H1 (cell line): ENCODE data around the gene IKZF3. TPM values are rescaled to one million over a fixed set of nuclear protein-coding genes. Genes with fewer than 3 reads are reported as not detected.

Source experiments
- CTCF ChIA-PET: fragments of 300-600 bp; sonication (Branson Sonifier 250); formaldehyde crosslinking; loops from one replicate; lab custom pipeline; 2021; ENCODE audit not compliant: partially characterized antibody; lab: Charles Lee
- POLR2A ChIA-PET: fragments of 300-600 bp; sonication (Branson Sonifier 250); formaldehyde crosslinking; loops from one replicate; lab custom pipeline; 2021; ENCODE audit warnings: inconsistent platforms; ENCODE audit not compliant: partially characterized antibody; lab: Charles Lee
- DNase-seq, 2 experiments: peaks; one replicate each; pipeline versions ENCODE4 v3.0.0 to v3.0.0-alpha.2; 2010 to 2022; ENCODE audit warnings: low spot score in 2 of 2, low read depth in 1 of 2, mixed read lengths in 1 of 2
- FAIRE-seq: peaks from 2 replicates; lab custom pipeline; 2011; peaks lifted over from hg19 to GRCh38; lab: Jason Lieb, UNC
- H2AFZ ChIP-seq: 2 replicates; pipeline ENCODE4 v1.8.1; 2012; ENCODE audit warnings: low read length, inconsistent platforms
- H2AK5ac ChIP-seq: 2 replicates; pipeline ENCODE4 v1.6.1; 2013; ENCODE audit warnings: low read depth, low read length
- H2BK120ac ChIP-seq: replicated peaks from 2 replicates; pipeline ENCODE3; 2013; ENCODE audit warnings: low read depth, low read length, inconsistent platforms
- H2BK12ac ChIP-seq: 2 replicates; pipeline ENCODE4 v1.6.1; 2013; ENCODE audit warnings: low read depth, low read length
- H2BK15ac ChIP-seq: 2 replicates; pipeline ENCODE4 v1.6.1; 2013; ENCODE audit warnings: low read length
- H2BK20ac ChIP-seq: 2 replicates; pipeline ENCODE4 v1.6.1; 2013; ENCODE audit warnings: low read length
- H2BK5ac ChIP-seq: 2 replicates; pipeline ENCODE4 v1.6.1; 2013; ENCODE audit warnings: low read depth, low read length
- H3K14ac ChIP-seq: 2 replicates; pipeline ENCODE4 v1.6.1; 2013; ENCODE audit warnings: inconsistent platforms; ENCODE audit not compliant: insufficient read length
- H3K18ac ChIP-seq: 2 replicates; pipeline ENCODE4 v1.6.1; 2013; ENCODE audit warnings: low read length; ENCODE audit errors: extremely low read depth
- H3K23ac ChIP-seq: 2 replicates; pipeline ENCODE4 v1.6.1; 2013; ENCODE audit warnings: inconsistent platforms; ENCODE audit not compliant: insufficient read length
- H3K23me2 ChIP-seq: 2 replicates; pipeline ENCODE4 v1.6.1; 2013; ENCODE audit warnings: low read depth, low read length
- H3K27ac ChIP-seq: 2 replicates; pipeline ENCODE4 v1.6.1; 2011; ENCODE audit warnings: low read depth, low read length, inconsistent platforms
- H3K27me3 ChIP-seq, 4 experiments: replicated peaks in 1 of 4; 1 replicate in 1 of 4; 2 replicates in 3 of 4; pipeline versions ENCODE4 v1.6.1 to v1.8.1; 2011 to 2013; ENCODE audit warnings: low read length in 3 of 4, mild to moderate bottlenecking in 3 of 4, inconsistent platforms in 2 of 4, mixed read lengths in 2 of 4, moderate library complexity in 1 of 4; ENCODE audit not compliant: control insufficient read depth in 3 of 4, insufficient read depth in 3 of 4; ENCODE audit errors: extremely low read depth in 1 of 4
- H3K36me3 ChIP-seq, 4 experiments: 2 replicates each; pipeline versions ENCODE4 v1.6.1 to v1.8.1; 2011 to 2013; ENCODE audit warnings: mild to moderate bottlenecking in 4 of 4, low read length in 3 of 4, moderate library complexity in 2 of 4, control low read depth in 1 of 4, inconsistent platforms in 1 of 4; ENCODE audit not compliant: insufficient read depth in 4 of 4, control insufficient read depth in 2 of 4
- H3K4ac ChIP-seq: replicated peaks from 2 replicates; pipeline ENCODE3; 2013; ENCODE audit warnings: low read length, low read depth, mixed read lengths, inconsistent platforms; ENCODE audit not compliant: insufficient read length
- H3K4me1 ChIP-seq, 4 experiments: replicated peaks in 1 of 4; 1 replicate in 1 of 4; 2 replicates in 3 of 4; pipeline versions ENCODE4 v1.6.1 to v1.8.1; 2011 to 2013; ENCODE audit warnings: low read length in 3 of 4, inconsistent platforms in 2 of 4, mixed read lengths in 1 of 4; ENCODE audit not compliant: insufficient read depth in 4 of 4, control insufficient read depth in 3 of 4
- H3K4me2 ChIP-seq, 2 experiments: 2 replicates each; pipeline versions ENCODE4 v1.6.1 to v1.8.1; 2011 to 2013; ENCODE audit warnings: low read depth in 2 of 2, low read length in 2 of 2, control low read depth in 1 of 2, inconsistent platforms in 1 of 2, mild to moderate bottlenecking in 1 of 2; ENCODE audit not compliant: insufficient read depth in 1 of 2
- H3K4me3 ChIP-seq, 4 experiments: fragments of 200-600, 300-600 bp in 1 of 4; sonication (generic), shearing (Covaris generic), sonication (Bioruptor Twin) in 1 of 4; 2 replicates each; pipeline versions ENCODE4 v1.5.1 to v1.8.1; 2011 to 2016; ENCODE audit warnings: low read length in 4 of 4, low read depth in 3 of 4, control low read depth in 2 of 4, inconsistent platforms in 2 of 4, mild to moderate bottlenecking in 2 of 4, mixed read lengths in 1 of 4, moderate library complexity in 1 of 4; ENCODE audit not compliant: insufficient read depth in 2 of 4; ENCODE audit errors: extremely low read depth in 1 of 4
- H3K56ac ChIP-seq: replicated peaks from 2 replicates; pipeline ENCODE3; 2013; ENCODE audit warnings: low read depth, mild to moderate bottlenecking, mixed read lengths, low read length, inconsistent platforms; ENCODE audit not compliant: insufficient read length
- H3K79me1 ChIP-seq: 2 replicates; pipeline ENCODE4 v1.6.1; 2013; ENCODE audit warnings: low read depth, low read length, control low read depth
- H3K79me2 ChIP-seq, 2 experiments: 2 replicates each; pipeline versions ENCODE4 v1.6.1 to v1.8.1; 2012 to 2013; ENCODE audit warnings: low read length in 2 of 2, mild to moderate bottlenecking in 2 of 2, inconsistent platforms in 1 of 2; ENCODE audit not compliant: insufficient read depth in 2 of 2, control insufficient read depth in 1 of 2
- H3K9ac ChIP-seq, 4 experiments: replicated peaks in 1 of 4; 1 replicate in 1 of 4; 2 replicates in 3 of 4; pipeline versions ENCODE4 v1.6.1 to v1.8.1; 2011 to 2013; ENCODE audit warnings: low read depth in 3 of 4, low read length in 3 of 4, control low read depth in 2 of 4, mild to moderate bottlenecking in 2 of 4, moderate library complexity in 2 of 4, inconsistent platforms in 1 of 4; ENCODE audit errors: extremely low read depth in 1 of 4
- H3K9me3 ChIP-seq, 2 experiments: 2 replicates each; pipeline versions ENCODE4 v1.6.1 to v1.8.1; 2012 to 2013; ENCODE audit warnings: mild to moderate bottlenecking in 2 of 2, moderate library complexity in 2 of 2, control low read depth in 1 of 2, inconsistent platforms in 1 of 2, low read depth in 1 of 2, low read length in 1 of 2, mixed read lengths in 1 of 2; ENCODE audit not compliant: insufficient read depth in 2 of 2
- H4K20me1 ChIP-seq, 2 experiments: replicated peaks in 1 of 2; 2 replicates each; pipeline versions ENCODE3 to v1.8.1; 2011 to 2013; ENCODE audit warnings: inconsistent platforms in 2 of 2, low read length in 2 of 2, mild to moderate bottlenecking in 1 of 2; ENCODE audit not compliant: insufficient read depth in 2 of 2, control insufficient read depth in 1 of 2
- H4K5ac ChIP-seq: 2 replicates; pipeline ENCODE4 v1.6.1; 2013; ENCODE audit warnings: low read length, low read depth, mixed read lengths, inconsistent platforms; ENCODE audit not compliant: insufficient read length
- H4K8ac ChIP-seq: 2 replicates; pipeline ENCODE4 v1.8.0; 2013; ENCODE audit warnings: mild to moderate bottlenecking, moderate library complexity, low read length, inconsistent platforms; ENCODE audit not compliant: insufficient read depth; ENCODE audit errors: extremely low read depth
- H4K91ac ChIP-seq: replicated peaks from 2 replicates; pipeline ENCODE3; 2013; ENCODE audit warnings: low read length, mixed read lengths, inconsistent platforms; ENCODE audit not compliant: insufficient read length
- CBX8 ChIP-seq: fragments of 300-800, 300-1000 bp; sonication (generic); IDR thresholded peaks from 2 replicates; pipeline ENCODE4 v1.7.1; 2016; ENCODE audit warnings: low read depth, low read length, borderline replicate concordance
- CTCF ChIP-seq, 3 experiments: IDR thresholded peaks; 1 replicate in 2 of 3; 2 replicates in 1 of 3; pipeline versions ENCODE4 v1.5.1 to v1.6.1; 2011; ENCODE audit warnings: low read length in 3 of 3, mild to moderate bottlenecking in 3 of 3, inconsistent platforms in 2 of 3, low read depth in 1 of 3, moderate library complexity in 1 of 3; ENCODE audit not compliant: insufficient read depth in 1 of 3; ENCODE audit errors: control extremely low read depth in 1 of 3
- KDM1A ChIP-seq: fragments of 200-600, 300-600 bp; sonication (generic); IDR thresholded peaks from 2 replicates; pipeline ENCODE4 v1.7.1; 2016; ENCODE audit warnings: mild to moderate bottlenecking, low read length, borderline replicate concordance
- MAX ChIP-seq: IDR thresholded peaks from 2 replicates; pipeline ENCODE4 v1.6.1; 2012; ENCODE audit warnings: inconsistent platforms
- POLR2AphosphoS5 ChIP-seq: IDR thresholded peaks from 2 replicates; pipeline ENCODE4 v1.6.1; 2011; ENCODE audit warnings: low read depth, low read length
- RNF2 ChIP-seq: fragments of 200-900, 300-1000 bp; sonication (generic); IDR thresholded peaks from 2 replicates; pipeline ENCODE4 v1.7.1; 2016; ENCODE audit warnings: borderline replicate concordance, low read depth, mild to moderate bottlenecking, antibody characterized with exemption, low read length; ENCODE audit not compliant: poor library complexity, severe bottlenecking; ENCODE audit errors: missing control alignments
- RXRA ChIP-seq: IDR thresholded peaks from 2 replicates; pipeline ENCODE4 v1.6.1; 2011; ENCODE audit warnings: low read depth, mild to moderate bottlenecking, low read length, moderate library complexity; ENCODE audit not compliant: insufficient read depth
- SP1 ChIP-seq: IDR thresholded peaks from 2 replicates; pipeline ENCODE4 v1.6.1; 2011; ENCODE audit warnings: low read depth, low read length
- SP4 ChIP-seq: IDR thresholded peaks from 2 replicates; pipeline ENCODE4 v1.6.1; 2012; ENCODE audit warnings: low read length, inconsistent platforms
- SUZ12 ChIP-seq: fragments of 200-600 bp; sonication (generic); IDR thresholded peaks from 2 replicates; pipeline ENCODE4 v1.6.1; 2012; ENCODE audit warnings: mild to moderate bottlenecking, inconsistent platforms, low read length, moderate library complexity, mixed read lengths
- WGBS, 2 experiments: shearing (Covaris generic) in 1 of 2; methylation state at CpG; one replicate each; pipeline versions ENCODE4 v1.1.6 to v1.1.7; 2013 to 2015; ENCODE audit warnings: low lambda C conversion rate in 2 of 2, mixed read lengths in 2 of 2, inconsistent platforms in 1 of 2, low coverage in 1 of 2, missing lambda C conversion rate in 1 of 2; ENCODE audit not compliant: insufficient replicate concordance in 2 of 2, insufficient coverage in 1 of 2, insufficient read length in 1 of 2; ENCODE audit errors: extremely low coverage in 1 of 2, missing lambda C conversion rate in 1 of 2; 5-methylcytosine and 5-hydroxymethylcytosine counted together
- polyA plus RNA-seq, 7 experiments: library from polyadenylated mRNA; depleted of rRNA in 3 of 7; stranded (reverse) in 5 of 7; unstranded in 2 of 7; fragments of >200 nt in 5 of 7; fragments of 200-250 nt in 2 of 7; gene quantifications; 1 replicate in 5 of 7; 2 replicates in 1 of 7; 4 replicates in 1 of 7; pipeline versions ENCODE4 v1.2.1 to v1.2.3, GENCODE V29; 2011 to 2013; ENCODE audit warnings: missing spikeins in 2 of 7, mixed read lengths in 2 of 7
- total RNA-seq: library from RNA; stranded (reverse); fragmentation: NEBNext Ultra II Directional; extraction: Animal tissue kit (Norgen Biotek cat#: 25700); gene quantifications from 2 replicates; pipeline ENCODE4 v1.2.1, GENCODE V29; 2021

IKZF3 gene
- total and polyA plus RNA-seq, 2 of the 8 experiments (the other 6 are each of a cell fraction or from before 2014, with no cell fraction given), result 0.23 to 0.56 TPM

GRCh38 chr17:39903158-39903884 is 39.2 kb upstream of the IKZF3 start:
- H3K36me3 ChIP-seq, result peaks cover 0 to 5% (median 0%) of the 10 kb centered on the region in 4 experiments; a peak in 2 of 8 replicates
- H2AFZ ChIP-seq, result no peak overlapping the region
- ChIA-PET CTCF (no interaction called here), POLR2A (no interaction called here)
- H3K23me2 ChIP-seq, result no peaks in the 10 kb centered on the region
- H2BK120ac ChIP-seq, result no peak overlapping the region
- no peak overlapping the region for H3K23ac ChIP-seq
- no peak overlapping the region for H4K8ac ChIP-seq
- no peak overlapping the region for H2BK15ac ChIP-seq
- H2BK5ac ChIP-seq, result no peak overlapping the region
- H4K20me1 ChIP-seq, result no peaks in the 10 kb centered on the region
- no peaks in the 10 kb centered on the region for H3K79me1 ChIP-seq
- no peak overlapping the region for H2BK12ac ChIP-seq
- 89% methylated on average over 4 of the region's 4 CpGs; no CpG with 5 or more reads in 1 of the 2 experiments for WGBS, 2 experiments
- H3K9ac ChIP-seq, result no peak overlapping the region
- H2BK20ac ChIP-seq, result no peak overlapping the region
- FAIRE-seq (no peak), DNase-seq (no peak)
- H3K4me1 ChIP-seq, result no peaks in the 10 kb centered on the region
- H3K4me3 ChIP-seq, result no peak overlapping the region
- no peak overlapping the region for H3K4me2 ChIP-seq
- no peaks in the 10 kb centered on the region for H3K27me3 ChIP-seq
- H4K91ac ChIP-seq, result no peak overlapping the region
- H3K9me3 ChIP-seq, result no peaks in the 10 kb centered on the region
- H3K79me2 ChIP-seq, result no peaks in the 10 kb centered on the region
- no peak overlapping the region for H3K4ac ChIP-seq
- H4K5ac ChIP-seq, result no peak overlapping the region
- H3K27ac ChIP-seq, result no peak overlapping the region
- H3K18ac ChIP-seq, result no peak overlapping the region
- no peak overlapping the region for H3K14ac ChIP-seq
- no peak overlapping the region for H2AK5ac ChIP-seq
- no peak overlapping the region for H3K56ac ChIP-seq
- no peak for TF ChIP-seq SP4
- TF ChIP-seq CTCF (IDR thresholded peaks at IDR 0.05; ENCODE audit: control extremely low read depth in 1 of 3, insufficient read depth in 1 of 3, low read depth in 1 of 3, low read length in 3 of 3), result no peak
- TF ChIP-seq KDM1A, result no peak
- TF ChIP-seq POLR2AphosphoS5, result no peak
- TF ChIP-seq RNF2, result no peak
- TF ChIP-seq SUZ12, result no peak
- no peak for TF ChIP-seq RXRA
- no peak for TF ChIP-seq CBX8
- TF ChIP-seq SP1, result no peak
- TF ChIP-seq MAX, result no peak
